WTC11 (cell line): ENCODE measurements around the gene WDR7. TPM values are rescaled to one million over a fixed set of nuclear protein-coding genes. Genes with fewer than 3 reads are reported as not detected.

Source experiments
- ATAC-seq: fragments of 200-7000 bp; cut with Tn5 transposase; 2 replicates; pipeline ENCODE4 v1.10.0; 2021; ENCODE audit warnings: mild to moderate bottlenecking, moderate library complexity
- CTCF ChIA-PET: fragments of 300-600 bp; sonication (Branson Sonifier 250); formaldehyde crosslinking; loops from one replicate; lab custom pipeline; 2021; ENCODE audit warnings: antibody characterized with exemption; lab: Charles Lee
- POLR2A ChIA-PET: fragments of 350-600 bp; sonication (Branson Sonifier 250); formaldehyde crosslinking; loops from one replicate; lab custom pipeline; 2021; ENCODE audit warnings: antibody characterized with exemption; lab: Charles Lee
- DNase-seq: peaks from one replicate; pipeline ENCODE4 v3.0.0; 2021; ENCODE audit warnings: low spot score
- H3K27ac Mint-ChIP-seq: 2 replicates; pipeline ENCODE4 v1.8.0; 2021; ENCODE audit warnings: mixed read lengths
- H3K27me3 Mint-ChIP-seq: 2 replicates; pipeline ENCODE4 v1.8.0; 2021; ENCODE audit warnings: low read depth, mild to moderate bottlenecking, moderate library complexity, mixed read lengths
- H3K36me3 Mint-ChIP-seq: 2 replicates; pipeline ENCODE4 v1.8.0; 2021; ENCODE audit warnings: mixed read lengths
- H3K4me1 Mint-ChIP-seq: 2 replicates; pipeline ENCODE4 v1.8.0; 2022; ENCODE audit warnings: mixed read lengths
- H3K4me3 Mint-ChIP-seq: 2 replicates; pipeline ENCODE4 v1.8.0; 2021; ENCODE audit warnings: mild to moderate bottlenecking, moderate library complexity, mixed read lengths
- H3K9me3 Mint-ChIP-seq: 2 replicates; pipeline ENCODE4 v1.8.0; 2021; ENCODE audit warnings: mixed read lengths
- CREB1 ChIP-seq: sonication (generic); formaldehyde crosslinking; IDR thresholded peaks from 2 replicates; pipeline ENCODE4 v1.8.0; 2023; ENCODE audit warnings: mild to moderate bottlenecking, missing genetic modification reagents
- FOXP1 ChIP-seq: sonication (generic); formaldehyde crosslinking; IDR thresholded peaks from 2 replicates; pipeline ENCODE4 v1.8.0; 2022; ENCODE audit warnings: missing genetic modification reagents, mild to moderate bottlenecking, moderate library complexity, borderline replicate concordance
- GRHL2 ChIP-seq: fragments of 250-450 bp; sonication (Bioruptor Pico); IDR thresholded peaks from 2 replicates; pipeline ENCODE4 v1.8.0; 2022; ENCODE audit warnings: mild to moderate bottlenecking, moderate library complexity; ENCODE audit not compliant: insufficient replicate concordance, severe bottlenecking
- JAZF1 ChIP-seq: fragments of 250-450 bp; sonication (Bioruptor Pico); IDR thresholded peaks from 2 replicates; pipeline ENCODE4 v1.9.0; 2021; ENCODE audit warnings: moderate library complexity, mild to moderate bottlenecking, inconsistent platforms
- KAT7 ChIP-seq: sonication (generic); formaldehyde crosslinking; IDR thresholded peaks from 2 replicates; pipeline ENCODE4 v1.8.1; 2023; ENCODE audit warnings: missing genetic modification reagents, mild to moderate bottlenecking, borderline replicate concordance
- MXD4 ChIP-seq: fragments of 250-450 bp; sonication (Bioruptor Pico); IDR thresholded peaks from 2 replicates; pipeline ENCODE4 v1.8.0; 2021; ENCODE audit warnings: mild to moderate bottlenecking, moderate library complexity, borderline replicate concordance
- NFYB ChIP-seq: sonication (generic); formaldehyde crosslinking; conservative IDR thresholded peaks from 2 replicates; pipeline ENCODE4 v1.8.0; 2022; ENCODE audit warnings: low read depth, missing genetic modification reagents
- NR2C2 ChIP-seq: sonication (generic); formaldehyde crosslinking; IDR thresholded peaks from 2 replicates; pipeline ENCODE4 v1.8.0; 2022; ENCODE audit warnings: mild to moderate bottlenecking, missing genetic modification reagents
- RORB ChIP-seq: fragments of 250-450 bp; sonication (Bioruptor Pico); IDR thresholded peaks from 2 replicates; pipeline ENCODE4 v1.9.0; 2021; ENCODE audit warnings: mild to moderate bottlenecking
- SMAD4 ChIP-seq: sonication (generic); formaldehyde crosslinking; IDR thresholded peaks from 2 replicates; pipeline ENCODE4 v1.8.0; 2022; ENCODE audit warnings: mild to moderate bottlenecking, missing genetic modification reagents
- TEAD4 ChIP-seq: sonication (generic); formaldehyde crosslinking; IDR thresholded peaks from 2 replicates; pipeline ENCODE4 v1.8.0; 2022; ENCODE audit warnings: mild to moderate bottlenecking, missing genetic modification reagents
- TP53 ChIP-seq: sonication (generic); formaldehyde crosslinking; IDR thresholded peaks from 2 replicates; pipeline ENCODE4 v1.8.1; 2023; ENCODE audit warnings: mild to moderate bottlenecking, missing genetic modification reagents
- ZNF219 ChIP-seq: sonication (generic); formaldehyde crosslinking; IDR thresholded peaks from 2 replicates; pipeline ENCODE4 v1.8.0; 2023; ENCODE audit warnings: missing genetic modification reagents, mild to moderate bottlenecking, borderline replicate concordance
- ZNF232 ChIP-seq: sonication (generic); formaldehyde crosslinking; IDR thresholded peaks from 2 replicates; pipeline ENCODE4 v1.8.0; 2022; ENCODE audit warnings: mild to moderate bottlenecking, missing genetic modification reagents
- total RNA-seq: library from RNA; stranded (reverse); gene quantifications from 3 replicates; pipeline ENCODE4 v1.2.3, GENCODE V29; 2021
- TF ChIP-seq, protein P1 (sequence below): sonication (generic); formaldehyde crosslinking; IDR thresholded peaks from 2 replicates; pipeline ENCODE4 v1.8.1; 2022; ENCODE audit warnings: mild to moderate bottlenecking, missing genetic modification reagents, moderate library complexity, borderline replicate concordance
- TF ChIP-seq, protein P2 (sequence below): fragments of 250-450 bp; sonication (Bioruptor Pico); IDR thresholded peaks from 2 replicates; pipeline ENCODE4 v1.9.0; 2021; ENCODE audit warnings: moderate library complexity, mild to moderate bottlenecking, inconsistent platforms, borderline replicate concordance
- TF ChIP-seq, protein P3 (sequence below): fragments of 200-600 bp; IDR thresholded peaks from 2 replicates; pipeline ENCODE4 v1.8.0; 2022; ENCODE audit warnings: antibody characterized with exemption
- TF ChIP-seq, protein P4 (sequence below): sonication (generic); formaldehyde crosslinking; IDR thresholded peaks from 2 replicates; pipeline ENCODE4 v1.8.1; 2022; ENCODE audit warnings: mild to moderate bottlenecking, moderate library complexity, missing genetic modification reagents
- TF ChIP-seq, protein P5 (sequence below): sonication (generic); formaldehyde crosslinking; IDR thresholded peaks from 2 replicates; pipeline ENCODE4 v1.8.0; 2022; ENCODE audit warnings: missing genetic modification reagents
- TF ChIP-seq, protein P6 (sequence below): fragments of 250-450 bp; sonication (Bioruptor Pico); IDR thresholded peaks from 2 replicates; pipeline ENCODE4 v1.9.0; 2021; ENCODE audit warnings: mild to moderate bottlenecking
- TF ChIP-seq, protein P7 (sequence below): sonication (generic); formaldehyde crosslinking; IDR thresholded peaks from 2 replicates; pipeline ENCODE4 v1.8.1; 2023; ENCODE audit warnings: mild to moderate bottlenecking, missing genetic modification reagents, borderline replicate concordance

Gene WDR7
- total RNA-seq, 1 experiment from 2014 or later = 12.2 TPM

DNA sequence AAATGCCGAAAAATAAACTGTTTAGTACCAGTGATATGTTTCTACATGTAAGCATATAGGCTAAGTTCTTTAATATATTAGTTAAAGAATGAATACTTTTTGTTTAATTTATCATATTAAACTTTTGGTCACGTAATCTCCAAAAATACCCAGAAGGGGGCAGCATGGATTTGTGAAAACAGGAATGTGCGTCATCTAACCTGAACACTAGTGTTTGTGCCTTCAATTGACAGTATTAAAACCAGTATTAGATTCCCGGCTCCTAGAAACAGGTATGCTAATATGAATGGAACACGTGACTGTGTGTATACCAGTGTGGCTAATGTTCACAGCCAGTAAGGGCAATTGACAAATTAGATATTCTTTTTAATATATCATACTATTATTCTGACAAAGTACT is 51.8 kb downstream of the WDR7 start:
- H3K27me3 Mint-ChIP-seq = no peaks in the 10 kb centered on the region
- DNase-seq (no peak), ATAC-seq (no peak)
- POLR2A ChIA-PET = no interaction called here
- TF ChIP-seq FOXP1 (CRISPR knock-in tag) (no peak), JAZF1 (CRISPR knock-in tag) (no peak)
- TF ChIP-seq, protein P1, sequence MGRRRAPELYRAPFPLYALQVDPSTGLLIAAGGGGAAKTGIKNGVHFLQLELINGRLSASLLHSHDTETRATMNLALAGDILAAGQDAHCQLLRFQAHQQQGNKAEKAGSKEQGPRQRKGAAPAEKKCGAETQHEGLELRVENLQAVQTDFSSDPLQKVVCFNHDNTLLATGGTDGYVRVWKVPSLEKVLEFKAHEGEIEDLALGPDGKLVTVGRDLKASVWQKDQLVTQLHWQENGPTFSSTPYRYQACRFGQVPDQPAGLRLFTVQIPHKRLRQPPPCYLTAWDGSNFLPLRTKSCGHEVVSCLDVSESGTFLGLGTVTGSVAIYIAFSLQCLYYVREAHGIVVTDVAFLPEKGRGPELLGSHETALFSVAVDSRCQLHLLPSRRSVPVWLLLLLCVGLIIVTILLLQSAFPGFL (CRISPR knock-in tag) = no peak
- H3K27ac Mint-ChIP-seq = no peak overlapping the region
- no peak overlapping the region for H3K4me3 Mint-ChIP-seq
- H3K36me3 Mint-ChIP-seq = no peaks in the 10 kb centered on the region
- no peaks in the 10 kb centered on the region for H3K4me1 Mint-ChIP-seq
- CTCF ChIA-PET = interaction anchor here (0.5 to 1.8 kb wide), 4 partner anchors 10 to 859 kb away, joined by 4 to 5 read pairs (median 5); no protein-coding TSS in a partner anchor
- H3K9me3 Mint-ChIP-seq = no peaks in the 10 kb centered on the region

DNA sequence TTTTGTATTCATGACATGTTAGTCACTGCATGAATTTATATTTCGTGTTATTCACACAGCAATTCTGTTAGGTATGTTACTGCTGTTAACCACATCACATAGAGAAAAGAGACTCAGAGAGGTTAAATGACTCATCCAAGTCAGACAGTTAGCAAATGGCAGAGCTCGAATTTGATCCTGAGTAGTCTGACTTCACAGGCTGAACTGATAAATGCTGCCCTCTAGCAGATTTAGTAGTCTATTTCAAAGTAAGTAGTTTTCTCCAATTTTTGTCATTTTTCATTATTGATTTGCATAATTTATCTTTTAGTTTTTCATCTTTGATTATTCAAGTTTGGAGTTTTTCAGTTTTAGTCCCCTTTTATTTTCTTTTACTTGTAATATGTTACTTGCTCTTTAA is 58.3 kb downstream of the WDR7 start:
- CTCF ChIA-PET = interaction anchor here (0.6 kb wide), 1 partner anchor 282 kb away, joined by 5 read pairs; no protein-coding TSS in a partner anchor
- Mint-ChIP-seq H3K9me3 (no peaks in the 10 kb centered on the region), H3K4me1 (peaks cover 4% of the 10 kb centered on the region), H3K27ac (no peak overlapping the region), H3K4me3 (no peak overlapping the region), H3K27me3 (no peaks in the 10 kb centered on the region), H3K36me3 (no peaks in the 10 kb centered on the region)
- POLR2A ChIA-PET = no interaction called here
- TF ChIP-seq, protein P2, sequence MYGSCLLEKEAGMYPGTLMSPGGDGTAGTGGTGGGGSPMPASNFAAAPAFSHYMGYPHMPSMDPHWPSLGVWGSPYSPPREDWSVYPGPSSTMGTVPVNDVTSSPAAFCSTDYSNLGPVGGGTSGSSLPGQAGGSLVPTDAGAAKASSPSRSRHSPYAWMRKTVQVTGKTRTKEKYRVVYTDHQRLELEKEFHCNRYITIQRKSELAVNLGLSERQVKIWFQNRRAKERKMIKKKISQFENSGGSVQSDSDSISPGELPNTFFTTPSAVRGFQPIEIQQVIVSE (CRISPR knock-in tag) = no peak
- TF ChIP-seq, protein P3, sequence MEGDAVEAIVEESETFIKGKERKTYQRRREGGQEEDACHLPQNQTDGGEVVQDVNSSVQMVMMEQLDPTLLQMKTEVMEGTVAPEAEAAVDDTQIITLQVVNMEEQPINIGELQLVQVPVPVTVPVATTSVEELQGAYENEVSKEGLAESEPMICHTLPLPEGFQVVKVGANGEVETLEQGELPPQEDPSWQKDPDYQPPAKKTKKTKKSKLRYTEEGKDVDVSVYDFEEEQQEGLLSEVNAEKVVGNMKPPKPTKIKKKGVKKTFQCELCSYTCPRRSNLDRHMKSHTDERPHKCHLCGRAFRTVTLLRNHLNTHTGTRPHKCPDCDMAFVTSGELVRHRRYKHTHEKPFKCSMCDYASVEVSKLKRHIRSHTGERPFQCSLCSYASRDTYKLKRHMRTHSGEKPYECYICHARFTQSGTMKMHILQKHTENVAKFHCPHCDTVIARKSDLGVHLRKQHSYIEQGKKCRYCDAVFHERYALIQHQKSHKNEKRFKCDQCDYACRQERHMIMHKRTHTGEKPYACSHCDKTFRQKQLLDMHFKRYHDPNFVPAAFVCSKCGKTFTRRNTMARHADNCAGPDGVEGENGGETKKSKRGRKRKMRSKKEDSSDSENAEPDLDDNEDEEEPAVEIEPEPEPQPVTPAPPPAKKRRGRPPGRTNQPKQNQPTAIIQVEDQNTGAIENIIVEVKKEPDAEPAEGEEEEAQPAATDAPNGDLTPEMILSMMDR = no peak
- no peak for TF ChIP-seq MXD4 (CRISPR knock-in tag)
- TF ChIP-seq, protein P4, sequence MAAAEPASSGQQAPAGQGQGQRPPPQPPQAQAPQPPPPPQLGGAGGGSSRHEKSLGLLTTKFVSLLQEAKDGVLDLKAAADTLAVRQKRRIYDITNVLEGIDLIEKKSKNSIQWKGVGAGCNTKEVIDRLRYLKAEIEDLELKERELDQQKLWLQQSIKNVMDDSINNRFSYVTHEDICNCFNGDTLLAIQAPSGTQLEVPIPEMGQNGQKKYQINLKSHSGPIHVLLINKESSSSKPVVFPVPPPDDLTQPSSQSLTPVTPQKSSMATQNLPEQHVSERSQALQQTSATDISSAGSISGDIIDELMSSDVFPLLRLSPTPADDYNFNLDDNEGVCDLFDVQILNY (CRISPR knock-in tag) = no peak
- no peak for TF ChIP-seq ZNF232
- TF ChIP-seq, protein P5, sequence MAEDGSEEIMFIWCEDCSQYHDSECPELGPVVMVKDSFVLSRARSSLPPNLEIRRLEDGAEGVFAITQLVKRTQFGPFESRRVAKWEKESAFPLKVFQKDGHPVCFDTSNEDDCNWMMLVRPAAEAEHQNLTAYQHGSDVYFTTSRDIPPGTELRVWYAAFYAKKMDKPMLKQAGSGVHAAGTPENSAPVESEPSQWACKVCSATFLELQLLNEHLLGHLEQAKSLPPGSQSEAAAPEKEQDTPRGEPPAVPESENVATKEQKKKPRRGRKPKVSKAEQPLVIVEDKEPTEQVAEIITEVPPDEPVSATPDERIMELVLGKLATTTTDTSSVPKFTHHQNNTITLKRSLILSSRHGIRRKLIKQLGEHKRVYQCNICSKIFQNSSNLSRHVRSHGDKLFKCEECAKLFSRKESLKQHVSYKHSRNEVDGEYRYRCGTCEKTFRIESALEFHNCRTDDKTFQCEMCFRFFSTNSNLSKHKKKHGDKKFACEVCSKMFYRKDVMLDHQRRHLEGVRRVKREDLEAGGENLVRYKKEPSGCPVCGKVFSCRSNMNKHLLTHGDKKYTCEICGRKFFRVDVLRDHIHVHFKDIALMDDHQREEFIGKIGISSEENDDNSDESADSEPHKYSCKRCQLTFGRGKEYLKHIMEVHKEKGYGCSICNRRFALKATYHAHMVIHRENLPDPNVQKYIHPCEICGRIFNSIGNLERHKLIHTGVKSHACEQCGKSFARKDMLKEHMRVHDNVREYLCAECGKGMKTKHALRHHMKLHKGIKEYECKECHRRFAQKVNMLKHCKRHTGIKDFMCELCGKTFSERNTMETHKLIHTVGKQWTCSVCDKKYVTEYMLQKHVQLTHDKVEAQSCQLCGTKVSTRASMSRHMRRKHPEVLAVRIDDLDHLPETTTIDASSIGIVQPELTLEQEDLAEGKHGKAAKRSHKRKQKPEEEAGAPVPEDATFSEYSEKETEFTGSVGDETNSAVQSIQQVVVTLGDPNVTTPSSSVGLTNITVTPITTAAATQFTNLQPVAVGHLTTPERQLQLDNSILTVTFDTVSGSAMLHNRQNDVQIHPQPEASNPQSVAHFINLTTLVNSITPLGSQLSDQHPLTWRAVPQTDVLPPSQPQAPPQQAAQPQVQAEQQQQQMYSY (CRISPR knock-in tag) = no peak
- TF ChIP-seq GRHL2 = no peak
- TF ChIP-seq NFYB (CRISPR knock-in tag) = no peak
- TF ChIP-seq SMAD4 = no peak
- TF ChIP-seq ZNF219 (CRISPR knock-in tag) = no peak
- TF ChIP-seq, protein P6, sequence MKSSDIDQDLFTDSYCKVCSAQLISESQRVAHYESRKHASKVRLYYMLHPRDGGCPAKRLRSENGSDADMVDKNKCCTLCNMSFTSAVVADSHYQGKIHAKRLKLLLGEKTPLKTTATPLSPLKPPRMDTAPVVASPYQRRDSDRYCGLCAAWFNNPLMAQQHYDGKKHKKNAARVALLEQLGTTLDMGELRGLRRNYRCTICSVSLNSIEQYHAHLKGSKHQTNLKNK = no peak
- TF ChIP-seq TP53 (CRISPR knock-in tag) = no peak
- no peak for TF ChIP-seq JAZF1 (CRISPR knock-in tag)
- no peak for TF ChIP-seq RORB
- TF ChIP-seq NR2C2 (CRISPR knock-in tag) = no peak
- no peak for TF ChIP-seq KAT7 (CRISPR knock-in tag)
- no peak for TF ChIP-seq TEAD4 (CRISPR knock-in tag)
- TF ChIP-seq CREB1 (CRISPR knock-in tag) = no peak
- TF ChIP-seq, protein P7, sequence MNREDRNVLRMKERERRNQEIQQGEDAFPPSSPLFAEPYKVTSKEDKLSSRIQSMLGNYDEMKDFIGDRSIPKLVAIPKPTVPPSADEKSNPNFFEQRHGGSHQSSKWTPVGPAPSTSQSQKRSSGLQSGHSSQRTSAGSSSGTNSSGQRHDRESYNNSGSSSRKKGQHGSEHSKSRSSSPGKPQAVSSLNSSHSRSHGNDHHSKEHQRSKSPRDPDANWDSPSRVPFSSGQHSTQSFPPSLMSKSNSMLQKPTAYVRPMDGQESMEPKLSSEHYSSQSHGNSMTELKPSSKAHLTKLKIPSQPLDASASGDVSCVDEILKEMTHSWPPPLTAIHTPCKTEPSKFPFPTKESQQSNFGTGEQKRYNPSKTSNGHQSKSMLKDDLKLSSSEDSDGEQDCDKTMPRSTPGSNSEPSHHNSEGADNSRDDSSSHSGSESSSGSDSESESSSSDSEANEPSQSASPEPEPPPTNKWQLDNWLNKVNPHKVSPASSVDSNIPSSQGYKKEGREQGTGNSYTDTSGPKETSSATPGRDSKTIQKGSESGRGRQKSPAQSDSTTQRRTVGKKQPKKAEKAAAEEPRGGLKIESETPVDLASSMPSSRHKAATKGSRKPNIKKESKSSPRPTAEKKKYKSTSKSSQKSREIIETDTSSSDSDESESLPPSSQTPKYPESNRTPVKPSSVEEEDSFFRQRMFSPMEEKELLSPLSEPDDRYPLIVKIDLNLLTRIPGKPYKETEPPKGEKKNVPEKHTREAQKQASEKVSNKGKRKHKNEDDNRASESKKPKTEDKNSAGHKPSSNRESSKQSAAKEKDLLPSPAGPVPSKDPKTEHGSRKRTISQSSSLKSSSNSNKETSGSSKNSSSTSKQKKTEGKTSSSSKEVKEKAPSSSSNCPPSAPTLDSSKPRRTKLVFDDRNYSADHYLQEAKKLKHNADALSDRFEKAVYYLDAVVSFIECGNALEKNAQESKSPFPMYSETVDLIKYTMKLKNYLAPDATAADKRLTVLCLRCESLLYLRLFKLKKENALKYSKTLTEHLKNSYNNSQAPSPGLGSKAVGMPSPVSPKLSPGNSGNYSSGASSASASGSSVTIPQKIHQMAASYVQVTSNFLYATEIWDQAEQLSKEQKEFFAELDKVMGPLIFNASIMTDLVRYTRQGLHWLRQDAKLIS (CRISPR knock-in tag) = no peak
- no peak for TF ChIP-seq FOXP1 (CRISPR knock-in tag)
- peak; percentile 81 for ATAC-seq
- no peak for DNase-seq
